Urinary bladder (tissue), 4 donors: ENCODE data around the gene DSCAM. TPM values are rescaled to one million over a fixed set of nuclear protein-coding genes. Genes with fewer than 3 reads are reported as not detected.
"Not testable (repeated sequence)": the region's sequence is repeated elsewhere in the genome, so short reads cannot be mapped to it uniquely, and the experiment has no call there.

Experiments
- DNase-seq: peaks from one replicate; pipeline ENCODE4 v3.0.0-alpha.2; 2015; ENCODE audit errors: extremely low spot score
- H3K27ac ChIP-seq: one replicate; pipeline ENCODE4 v1.5.1; 2013; ENCODE audit warnings: low read depth, mild to moderate bottlenecking, moderate library complexity
- H3K36me3 ChIP-seq: one replicate; pipeline ENCODE4 v1.6.1; 2013; ENCODE audit warnings: mild to moderate bottlenecking, moderate library complexity; ENCODE audit not compliant: insufficient read depth
- H3K4me1 ChIP-seq: one replicate; pipeline ENCODE4 v1.6.1; 2013; ENCODE audit warnings: mild to moderate bottlenecking, moderate library complexity; ENCODE audit not compliant: insufficient read depth
- H3K4me3 ChIP-seq: one replicate; pipeline ENCODE4 v1.5.1; 2013; ENCODE audit warnings: low read depth, low read length
- WGBS: extraction: QIAGEN DNeasy Blood & Tissue Kit; methylation state at CpG from one replicate; pipeline ENCODE4 v1.1.7; 2013; 5-methylcytosine and 5-hydroxymethylcytosine counted together
- polyA plus RNA-seq: library from polyadenylated mRNA; stranded (reverse); fragments of 200-250 nt; gene quantifications from one replicate; pipeline ENCODE4 v1.2.3, GENCODE V29; 2013
- total RNA-seq: library from RNA; depleted of rRNA; stranded (reverse); fragments of >200 nt; gene quantifications from one replicate; pipeline ENCODE4 v1.2.3, GENCODE V29; 2014
- donor health status: healthy with polysubstance abuse.
- donor health status: healthy.

The DSCAM gene, protein sequence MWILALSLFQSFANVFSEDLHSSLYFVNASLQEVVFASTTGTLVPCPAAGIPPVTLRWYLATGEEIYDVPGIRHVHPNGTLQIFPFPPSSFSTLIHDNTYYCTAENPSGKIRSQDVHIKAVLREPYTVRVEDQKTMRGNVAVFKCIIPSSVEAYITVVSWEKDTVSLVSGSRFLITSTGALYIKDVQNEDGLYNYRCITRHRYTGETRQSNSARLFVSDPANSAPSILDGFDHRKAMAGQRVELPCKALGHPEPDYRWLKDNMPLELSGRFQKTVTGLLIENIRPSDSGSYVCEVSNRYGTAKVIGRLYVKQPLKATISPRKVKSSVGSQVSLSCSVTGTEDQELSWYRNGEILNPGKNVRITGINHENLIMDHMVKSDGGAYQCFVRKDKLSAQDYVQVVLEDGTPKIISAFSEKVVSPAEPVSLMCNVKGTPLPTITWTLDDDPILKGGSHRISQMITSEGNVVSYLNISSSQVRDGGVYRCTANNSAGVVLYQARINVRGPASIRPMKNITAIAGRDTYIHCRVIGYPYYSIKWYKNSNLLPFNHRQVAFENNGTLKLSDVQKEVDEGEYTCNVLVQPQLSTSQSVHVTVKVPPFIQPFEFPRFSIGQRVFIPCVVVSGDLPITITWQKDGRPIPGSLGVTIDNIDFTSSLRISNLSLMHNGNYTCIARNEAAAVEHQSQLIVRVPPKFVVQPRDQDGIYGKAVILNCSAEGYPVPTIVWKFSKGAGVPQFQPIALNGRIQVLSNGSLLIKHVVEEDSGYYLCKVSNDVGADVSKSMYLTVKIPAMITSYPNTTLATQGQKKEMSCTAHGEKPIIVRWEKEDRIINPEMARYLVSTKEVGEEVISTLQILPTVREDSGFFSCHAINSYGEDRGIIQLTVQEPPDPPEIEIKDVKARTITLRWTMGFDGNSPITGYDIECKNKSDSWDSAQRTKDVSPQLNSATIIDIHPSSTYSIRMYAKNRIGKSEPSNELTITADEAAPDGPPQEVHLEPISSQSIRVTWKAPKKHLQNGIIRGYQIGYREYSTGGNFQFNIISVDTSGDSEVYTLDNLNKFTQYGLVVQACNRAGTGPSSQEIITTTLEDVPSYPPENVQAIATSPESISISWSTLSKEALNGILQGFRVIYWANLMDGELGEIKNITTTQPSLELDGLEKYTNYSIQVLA (N-terminal part only)
- total RNA-seq (0.21 TPM), polyA plus RNA-seq (0.03 TPM)

DNA sequence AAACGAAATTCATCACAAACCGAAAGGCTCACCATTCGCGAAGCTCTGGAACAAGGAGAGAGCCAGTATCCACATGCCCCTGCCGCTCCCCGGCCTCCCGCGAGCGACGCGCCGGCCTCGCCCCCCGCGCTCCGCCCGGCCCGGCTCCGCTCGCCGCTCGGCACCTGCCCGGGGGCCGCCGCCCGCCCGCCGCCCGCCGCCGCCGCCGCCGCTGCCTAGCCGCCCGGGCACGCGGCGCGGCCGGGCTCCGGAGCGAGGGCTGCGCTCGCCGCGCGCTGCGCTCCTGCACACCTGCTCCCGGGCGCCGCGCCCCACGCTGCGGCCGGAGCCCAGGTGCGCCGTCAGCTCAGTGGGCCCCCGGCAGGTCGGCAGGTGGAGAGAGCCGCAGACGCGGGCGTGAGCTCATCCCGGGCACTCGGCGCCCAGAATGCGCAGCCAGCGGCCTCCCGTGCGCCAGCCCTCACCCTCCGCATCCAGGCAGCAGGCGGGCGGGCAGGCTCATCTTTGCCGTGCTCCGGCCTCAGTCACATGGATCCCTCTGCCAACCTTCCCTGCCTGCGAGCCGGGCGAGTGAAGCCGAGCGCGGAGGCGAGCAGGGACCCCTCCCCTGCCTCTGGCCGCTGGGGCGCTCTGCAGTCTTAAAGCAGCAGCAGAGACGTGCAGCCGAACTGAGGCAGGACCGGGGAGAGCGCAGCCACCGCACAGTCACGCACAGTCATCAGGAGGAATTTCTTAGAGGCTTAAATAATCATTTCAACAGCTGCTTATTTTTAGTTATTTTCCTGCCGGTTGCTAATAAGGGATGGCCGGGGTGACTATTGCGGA lies at the start of gene DSCAM:
TSS of gene DSCAM (minus strand) at position 572 of the 825 bp plus-strand sequence. CDS start at position 75, 497 bp downstream.
- Histone ChIP-seq H3K4me1 (no peaks in the 10 kb centered on the region), H3K4me3 (peak within 1 kb of the TSS; percentile 4), H3K36me3 (no peaks in the 10 kb centered on the region), H3K27ac (no peak within 1 kb of the TSS)
- DNase-seq: no peak
- 3% methylated on average over 94 of the region's 94 CpGs for WGBS

DNA sequence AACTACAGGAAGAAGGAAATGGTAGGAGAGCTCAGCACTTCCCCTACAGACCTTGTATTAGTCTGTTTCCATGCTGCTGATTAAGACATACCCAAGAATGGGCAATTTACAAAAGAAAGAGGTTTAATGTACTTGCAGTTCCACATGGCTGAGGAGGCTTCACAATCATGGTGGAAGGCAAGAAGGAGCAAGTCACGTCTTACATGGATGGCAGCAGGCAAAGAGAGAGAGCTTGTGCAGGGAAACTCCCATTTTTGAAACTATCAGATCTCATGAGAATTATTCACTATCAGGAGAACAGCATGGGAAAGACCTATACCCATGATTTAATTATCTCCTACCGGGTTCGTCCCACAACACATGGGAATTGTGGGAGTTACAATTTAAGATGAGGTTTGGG lies 48.7 kb upstream of the DSCAM start:
- not testable (repeated sequence) for H3K4me1 ChIP-seq, H3K27ac ChIP-seq, DNase-seq, H3K4me3 ChIP-seq, H3K36me3 ChIP-seq
- 93% methylated on average over 3 of the region's 3 CpGs for WGBS

DNA sequence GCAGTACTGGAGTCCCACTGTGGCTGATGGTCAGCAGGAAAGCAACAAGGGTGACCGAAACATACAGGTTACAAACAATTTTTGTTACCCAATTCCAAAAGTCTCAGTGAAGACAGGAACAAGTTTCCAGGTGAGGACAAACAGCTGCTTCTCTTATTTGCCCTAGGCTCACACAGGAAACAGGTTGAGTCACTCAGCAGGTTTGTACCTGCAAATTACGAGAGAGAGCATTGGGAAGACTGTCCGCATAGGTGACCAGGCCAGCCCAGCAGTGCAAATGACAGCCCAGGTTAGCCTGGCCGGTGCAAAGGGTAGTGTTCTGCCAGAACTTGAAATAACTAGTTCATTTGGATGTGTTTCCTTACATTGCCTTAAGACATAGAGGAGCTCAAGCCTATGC lies 40.0 kb upstream of the DSCAM start:
- Histone ChIP-seq H3K27ac (no peak overlapping the region), H3K4me1 (no peaks in the 10 kb centered on the region), H3K36me3 (no peaks in the 10 kb centered on the region), H3K4me3 (no peak overlapping the region)
- WGBS: 82% methylated on average over 4 of the region's 4 CpGs
- peak; percentile 8 for DNase-seq

DNA sequence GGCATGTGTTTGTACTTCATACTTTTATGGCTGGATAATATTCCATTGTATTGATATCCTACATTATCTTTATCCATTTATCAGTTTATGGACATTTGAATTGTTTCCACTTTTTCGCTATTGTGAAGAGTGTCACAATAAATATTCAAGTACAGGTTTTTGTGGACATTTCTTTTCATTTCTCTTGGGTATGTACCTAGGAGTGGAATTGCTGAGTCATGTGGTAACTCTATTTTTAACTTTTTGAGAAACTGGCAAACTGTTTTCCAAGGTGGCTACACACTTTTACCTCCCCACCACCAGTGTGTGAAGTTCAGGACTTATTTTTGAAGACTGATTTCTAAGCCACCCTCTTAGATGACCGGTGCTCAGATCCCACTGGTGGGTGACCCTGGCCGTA lies 39.0 kb upstream of the DSCAM start:
- H3K4me1 ChIP-seq: no peaks in the 10 kb centered on the region
- no peak overlapping the region for H3K4me3 ChIP-seq
- no peaks in the 10 kb centered on the region for H3K36me3 ChIP-seq
- DNase-seq: no peak
- no peak overlapping the region for H3K27ac ChIP-seq
- WGBS: 92% methylated on average over 3 of the region's 3 CpGs

DNA sequence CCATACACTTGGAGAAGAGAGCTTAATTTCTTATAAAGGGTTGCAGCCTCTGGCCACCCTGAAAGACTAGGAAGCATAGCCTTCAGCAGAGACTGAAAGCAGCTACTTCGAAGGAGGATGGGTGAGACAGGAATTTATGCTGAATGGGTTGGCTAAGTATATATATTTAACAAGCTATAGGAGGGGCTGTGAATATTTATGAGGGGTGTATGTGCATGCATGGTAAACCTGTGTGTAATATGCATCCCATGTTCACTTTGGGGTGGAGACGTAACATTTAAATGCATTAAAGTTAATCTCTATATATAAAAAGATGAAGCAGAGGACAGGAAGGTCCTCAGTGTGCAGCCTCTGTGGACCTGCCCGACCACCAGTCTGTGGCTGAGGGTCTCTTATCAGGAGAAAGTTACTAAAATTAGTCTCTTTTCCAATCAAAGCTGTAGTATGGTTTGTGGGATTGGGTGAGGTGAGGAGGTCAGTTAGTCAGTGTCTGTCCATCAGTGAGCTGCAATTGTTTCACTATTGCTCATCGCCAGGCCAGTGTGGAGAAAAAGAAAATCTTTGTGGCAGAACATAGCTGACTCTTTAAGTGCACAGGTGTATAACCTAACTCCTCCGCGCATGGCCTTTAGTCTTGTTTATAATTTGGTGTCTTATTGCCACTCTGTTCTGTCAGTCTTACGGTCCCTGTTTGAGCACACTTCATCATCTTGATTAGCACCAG lies 35.4 kb upstream of the DSCAM start:
- WGBS: 84% methylated on average over 7 of the region's 7 CpGs
- no peaks in the 10 kb centered on the region for H3K4me1 ChIP-seq
- H3K36me3 ChIP-seq: no peaks in the 10 kb centered on the region
- DNase-seq: no peak
- H3K27ac ChIP-seq: no peak overlapping the region
- H3K4me3 ChIP-seq: no peak overlapping the region

DNA sequence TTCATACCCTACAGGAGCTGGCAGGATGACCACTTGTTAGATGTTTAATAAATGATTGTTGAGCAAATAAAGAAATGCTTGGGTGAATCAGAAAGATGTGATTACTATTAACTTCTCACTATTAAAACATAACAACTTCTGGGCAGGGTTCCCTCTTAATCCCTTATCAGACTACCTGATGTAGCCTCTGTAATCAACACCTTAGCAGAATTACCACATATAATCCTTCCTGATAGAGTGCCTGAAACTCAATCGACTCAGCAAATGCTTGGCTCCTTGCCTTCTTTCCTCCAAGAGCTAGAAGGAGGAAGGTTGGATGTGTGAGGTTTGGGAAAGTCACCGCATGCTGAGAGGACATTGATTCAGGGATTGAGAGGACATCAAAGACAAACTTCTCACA lies 34.8 kb upstream of the DSCAM start:
- no peaks in the 10 kb centered on the region for H3K4me1 ChIP-seq
- no peak overlapping the region for H3K27ac ChIP-seq
- no peak overlapping the region for H3K4me3 ChIP-seq
- WGBS: 70% methylated on average over 2 of the region's 2 CpGs
- no peaks in the 10 kb centered on the region for H3K36me3 ChIP-seq
- DNase-seq: no peak

DNA sequence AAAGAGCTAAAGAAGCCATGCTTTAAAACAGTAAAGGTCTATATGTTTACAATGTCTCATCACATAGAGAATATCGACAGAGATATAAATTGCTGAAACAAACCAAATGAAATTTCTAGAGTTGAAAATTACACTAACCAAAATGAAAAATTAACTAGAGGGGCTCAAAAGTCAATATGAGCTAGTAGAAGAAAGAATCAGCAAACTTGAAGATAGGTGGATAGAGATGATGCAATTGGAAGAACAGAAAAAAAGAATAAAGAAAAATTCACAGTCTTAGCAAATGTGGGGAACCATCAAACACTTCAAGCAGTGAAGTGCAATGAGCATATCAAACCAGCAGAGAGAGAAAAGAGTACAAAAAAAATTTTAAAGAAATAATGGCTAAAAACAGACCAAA lies 24.1 kb upstream of the DSCAM start:
- H3K4me1 ChIP-seq: no peaks in the 10 kb centered on the region
- DNase-seq: no peak
- H3K27ac ChIP-seq: no peak overlapping the region
- 98% methylated on average over 1 of the region's 1 CpG for WGBS
- H3K36me3 ChIP-seq: no peaks in the 10 kb centered on the region
- H3K4me3 ChIP-seq: no peak overlapping the region

DNA sequence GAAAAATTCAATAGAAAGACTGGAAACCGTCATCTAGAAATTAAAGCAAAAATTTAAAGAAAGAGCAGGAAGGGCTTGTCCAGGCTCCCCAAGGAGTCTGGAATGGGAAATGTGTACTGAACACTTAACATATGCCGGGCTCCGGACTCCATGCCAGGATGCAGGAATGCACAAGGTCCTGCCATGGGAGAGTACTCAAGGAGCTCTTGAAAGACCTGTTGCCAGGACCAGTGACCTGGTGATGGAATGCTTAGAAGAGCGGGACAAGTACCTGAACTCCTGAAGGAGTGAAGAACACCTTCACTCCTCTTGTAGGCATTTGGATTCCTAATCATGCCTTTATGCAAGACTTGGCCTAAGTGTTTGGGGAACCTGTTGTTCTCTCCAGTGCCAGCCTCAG lies 16.9 kb upstream of the DSCAM start:
- H3K36me3 ChIP-seq: no peaks in the 10 kb centered on the region
- no peak for DNase-seq
- no peak overlapping the region for H3K4me3 ChIP-seq
- 92% methylated on average over 4 of the region's 4 CpGs for WGBS
- H3K27ac ChIP-seq: no peak overlapping the region
- H3K4me1 ChIP-seq: no peaks in the 10 kb centered on the region

DNA sequence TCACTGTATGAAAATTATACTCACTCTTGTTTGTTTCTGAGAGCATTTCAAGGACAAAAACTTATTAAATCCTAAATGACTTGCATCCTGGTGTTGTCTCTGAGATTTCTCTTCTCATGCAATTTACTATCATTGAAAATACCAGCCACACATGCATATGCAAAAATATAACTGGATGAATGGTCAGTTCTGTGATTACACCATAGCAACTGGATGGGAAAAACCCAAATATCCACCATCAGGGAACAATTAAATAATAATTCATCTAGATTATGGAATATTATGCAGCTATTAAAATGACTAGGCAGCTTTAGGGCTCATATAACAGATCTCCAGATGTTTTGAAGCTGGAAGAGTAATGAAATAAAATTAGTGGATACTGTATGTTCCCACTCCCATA lies 11.6 kb upstream of the DSCAM start:
- H3K36me3 ChIP-seq: no peaks in the 10 kb centered on the region
- H3K27ac ChIP-seq: no peak overlapping the region
- no peak for DNase-seq
- no peak overlapping the region for H3K4me3 ChIP-seq
- no peaks in the 10 kb centered on the region for H3K4me1 ChIP-seq

DNA sequence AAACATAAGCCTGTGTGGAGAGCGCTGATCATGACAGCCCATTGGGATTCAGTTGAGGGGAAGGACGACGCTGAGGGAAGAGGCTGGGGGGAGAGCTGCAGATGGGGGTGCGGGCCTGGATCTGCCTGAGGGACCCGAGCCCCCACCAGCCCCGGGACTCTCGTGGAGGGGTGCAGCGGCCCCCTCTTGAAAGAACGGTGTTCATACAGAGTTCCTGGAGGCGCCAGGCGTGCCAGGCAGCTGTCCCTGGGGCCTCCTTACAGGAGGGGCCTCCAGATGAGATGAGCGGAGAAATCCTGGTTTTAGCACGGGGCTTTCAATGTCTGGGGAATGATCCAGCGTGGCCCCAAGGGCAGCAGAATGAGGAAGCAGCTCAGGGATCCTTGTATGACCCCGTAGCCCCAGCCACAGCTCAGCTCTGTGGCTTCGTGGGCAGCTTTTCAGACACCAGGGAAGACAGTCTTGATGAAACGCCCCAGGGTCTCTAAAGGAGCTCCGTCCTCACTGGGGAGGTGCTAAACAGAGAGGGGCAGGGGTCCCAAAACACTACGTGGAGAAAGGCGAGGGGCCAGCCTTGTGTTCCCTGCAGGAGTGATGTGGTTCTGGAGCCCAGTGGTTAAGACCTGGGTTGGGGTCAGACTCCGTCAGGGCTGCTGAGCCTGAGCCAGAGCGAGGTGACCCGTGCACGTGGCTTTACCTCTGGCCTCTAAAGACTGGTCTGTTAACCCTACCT lies 7.2 kb upstream of the DSCAM start:
- no peak for DNase-seq
- Histone ChIP-seq H3K4me1 (no peaks in the 10 kb centered on the region), H3K36me3 (no peaks in the 10 kb centered on the region), H3K27ac (no peak overlapping the region), H3K4me3 (no peak overlapping the region)
- 65% methylated on average over 24 of the region's 24 CpGs for WGBS

DNA sequence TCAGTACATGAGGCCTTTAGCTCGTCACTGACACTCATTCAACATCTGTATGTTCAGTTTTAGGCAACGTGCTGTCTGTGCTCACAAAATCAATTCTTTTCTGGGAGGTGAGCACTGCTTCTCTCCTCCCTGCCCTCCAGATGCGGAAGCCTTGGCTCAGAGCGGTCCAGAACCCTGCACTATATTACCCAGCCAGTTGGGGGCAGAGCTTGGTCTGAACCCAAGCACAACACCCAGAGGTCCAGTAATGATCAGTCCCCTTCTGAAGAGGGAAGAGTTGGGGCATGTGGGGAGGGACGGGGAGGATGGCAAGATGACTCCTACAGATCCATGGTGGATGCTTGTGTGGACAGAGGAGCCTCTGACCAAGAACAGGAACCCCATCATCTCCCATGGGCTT lies 5.6 kb upstream of the DSCAM start:
- no peak overlapping the region for H3K27ac ChIP-seq
- no peaks in the 10 kb centered on the region for H3K36me3 ChIP-seq
- no peaks in the 10 kb centered on the region for H3K4me1 ChIP-seq
- DNase-seq: no peak
- H3K4me3 ChIP-seq: no peak overlapping the region
- WGBS: 73% methylated on average over 5 of the region's 5 CpGs

DNA sequence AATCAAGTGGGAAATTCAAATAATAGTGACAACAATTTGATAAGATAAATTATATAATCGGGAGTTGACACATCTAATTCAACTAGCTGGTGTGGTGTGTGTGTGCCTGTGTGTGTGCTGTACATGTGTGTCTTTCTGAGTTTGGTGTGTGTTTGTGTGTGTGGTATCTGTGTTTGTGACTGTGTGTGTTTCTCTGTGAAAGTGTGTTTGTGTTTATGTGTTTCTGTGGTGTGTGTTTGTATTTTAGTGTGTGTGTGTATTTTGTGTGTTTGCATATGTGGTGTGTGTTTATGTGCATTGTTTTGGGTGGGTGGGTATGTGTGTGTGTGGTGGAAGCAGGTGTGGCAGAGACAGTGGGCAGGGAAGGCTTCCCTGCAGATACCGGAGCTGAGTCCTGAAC lies 4.8 kb upstream of the DSCAM start:
- H3K4me3 ChIP-seq: no peak overlapping the region
- H3K36me3 ChIP-seq: no peaks in the 10 kb centered on the region
- DNase-seq: no peak
- no peak overlapping the region for H3K27ac ChIP-seq
- 90% methylated on average over 2 of the region's 2 CpGs for WGBS
- no peaks in the 10 kb centered on the region for H3K4me1 ChIP-seq
